Measurements from ENCODE around the gene SLC24A5. TPM values are rescaled to one million over a fixed set of nuclear protein-coding genes. Genes with fewer than 3 reads are reported as not detected.

Gene SLC24A5
- total and polyA plus RNA-seq, 9 of the 15 experiments (the other 6 are each of a cell fraction or from before 2014, with no cell fraction given) = not detected

- TF ChIP-seq ZNF518B (CRISPR knock-in tag; IDR thresholded peaks at IDR 0.05) = no peak
- TF ChIP-seq CEBPZ (IDR thresholded peaks at IDR 0.05; ENCODE audit: borderline replicate concordance, low read depth, low read length) = no peak
- no peak for TF ChIP-seq E2F5 (CRISPR knock-in tag; IDR thresholded peaks at IDR 0.05)
These were observed 6.0 kb downstream of the SLC24A5 start (continued) for GRCh38 chr15:48126667-48127355.

All from K562 (cell line).